Measurements from ENCODE around the gene TIMP1. TPM values are rescaled to one million over a fixed set of nuclear protein-coding genes. Genes with fewer than 3 reads are reported as not detected.
A peak's percentile ranks its signal among the peaks of the same experiment; 100 is the strongest.

The TIMP1 gene
- total RNA-seq, 4 donors from 2014 or later: 133 to 621 (median 176) TPM

- no peaks in the 10 kb centered on the region for H3K27me3 ChIP-seq
- H3K36me3 ChIP-seq: no peaks in the 10 kb centered on the region
- TF ChIP-seq CTCF (IDR thresholded peaks at IDR 0.05): peak in 2 of 5 experiments; percentile 8 to 24
- peak; percentile 82 to 91 for TF ChIP-seq POLR2A (IDR thresholded peaks at IDR 0.05)
- peak in 1 of 2 donors; percentile 91 for TF ChIP-seq EP300 (IDR thresholded peaks at IDR 0.05)
- no peaks in the 10 kb centered on the region for H3K9me3 ChIP-seq
- 1 to 50% methylated on average over 17 to 20 of the region's 20 CpGs for WGBS, 2 donors
- DNase-seq (ENCODE audit: low spot score in 2 of 2): peak; percentile 82 to 85
- H3K4me3 ChIP-seq: peak overlapping the region; percentile 29 to 56 (median 50)
- peaks cover 0 to 11% (median 0%) of the 10 kb centered on the region in 4 donors for H3K4me1 ChIP-seq
- peak overlapping the region; percentile 71 to 93 (median 89) for H3K27ac ChIP-seq
These were observed 26.1 kb upstream of the TIMP1 start for GRCh38 chrX:47556045-47556623.

- Histone ChIP-seq H3K36me3 (peaks cover 0 to 8% (median 0%) of the 10 kb centered on the region in 3 donors), H3K4me1 (peaks cover 0 to 26% (median 0%) of the 10 kb centered on the region in 4 donors), H3K4me3 (no peak overlapping the region), H3K9me3 (no peaks in the 10 kb centered on the region), H3K27me3 (no peaks in the 10 kb centered on the region), H3K27ac (no peak overlapping the region)
- 86 to 94% methylated on average over 3 of the region's 3 CpGs for WGBS, 2 donors
- TF ChIP-seq POLR2A (IDR thresholded peaks at IDR 0.05) (no peak), EP300 (IDR thresholded peaks at IDR 0.05) (no peak), CTCF (IDR thresholded peaks at IDR 0.05) (no peak)
- DNase-seq (ENCODE audit: low spot score in 2 of 2): no peak
These were observed 23.8 kb upstream of the TIMP1 start for GRCh38 chrX:47558436-47558835.

GRCh38 chrX:47560179-47560933 is 21.9 kb upstream of the TIMP1 start:
- 19 to 40% methylated on average over 14 to 15 of the region's 15 CpGs for WGBS, 2 donors
- DNase-seq (ENCODE audit: low spot score in 2 of 2): no peak
- Histone ChIP-seq H3K27ac (peak overlapping the region; percentile 88 to 98 (median 93)), H3K4me1 (peaks cover 0 to 26% (median 0%) of the 10 kb centered on the region in 4 donors), H3K36me3 (peaks cover 0 to 26% (median 0%) of the 10 kb centered on the region in 3 donors), H3K27me3 (no peaks in the 10 kb centered on the region), H3K4me3 (peak overlapping the region; percentile 24 to 73 (median 56)), H3K9me3 (no peaks in the 10 kb centered on the region)
- TF ChIP-seq CTCF (IDR thresholded peaks at IDR 0.05) (no peak), EP300 (IDR thresholded peaks at IDR 0.05) (no peak), POLR2A (IDR thresholded peaks at IDR 0.05) (no peak)

- DNase-seq (ENCODE audit: low spot score in 2 of 2): peak; percentile 93 to 94
- peak in 1 of 2 donors; percentile 87 for TF ChIP-seq EP300 (IDR thresholded peaks at IDR 0.05)
- TF ChIP-seq POLR2A (IDR thresholded peaks at IDR 0.05): peak in 1 of 2 donors; percentile 69
- TF ChIP-seq CTCF (IDR thresholded peaks at IDR 0.05): peak in 1 of 5 experiments; percentile 39
- H3K4me1 ChIP-seq: peaks cover 0 to 26% (median 0%) of the 10 kb centered on the region in 4 donors
- H3K9me3 ChIP-seq: no peaks in the 10 kb centered on the region
- peak within 1 kb of the TSS; percentile 92 to 98 (median 94) for H3K27ac ChIP-seq
- 0 to 39% methylated on average over 9 to 59 of the region's 59 CpGs for WGBS, 2 donors
- no peaks in the 10 kb centered on the region for H3K27me3 ChIP-seq
- peaks cover 0 to 28% (median 0%) of the 10 kb centered on the region in 3 donors for H3K36me3 ChIP-seq
- peak within 1 kb of the TSS; percentile 36 to 73 (median 56) for H3K4me3 ChIP-seq
These were observed 21.1 kb upstream of the TIMP1 start, which contains the start of gene ARAF for GRCh38 chrX:47560934-47561658. TSS of gene ARAF (plus strand) at chrX:47561205. CDS start at chrX:47562968, 1,763 bp downstream.

Measured in tibial nerve (tissue), 4 donors.